ENCODE data around the gene DIPK1A.

DIPK1A gene

GRCh38 chr1:92907949-92908684 is 53.1 kb downstream of the DIPK1A start:
- Histone ChIP-seq H3K4me1 (ENCODE audit: control insufficient read depth, insufficient read depth, low read length) (no peaks in the 10 kb centered on the region; the same call in 1 of the 2 replicates), H3K4me3 (ENCODE audit: low read depth, low read length) (no peak overlapping the region), H3K9me3 (ENCODE audit: control insufficient read depth, insufficient read depth, low read depth, low read length) (no peaks in the 10 kb centered on the region), H3K27ac (ENCODE audit: extremely low read depth, low read depth, low read length) (no peak overlapping the region), H3K36me3 (ENCODE audit: control insufficient read depth in 2 of 2, insufficient read depth in 1 of 2, low read length in 2 of 2) (no peaks in the 10 kb centered on the region)
- ChIA-PET CTCF (interaction anchor here (0.7 to 4.0 kb wide), 3 partner anchors 49 to 85 kb away, joined by 3 to 19 read pairs (median 3); no protein-coding TSS in a partner anchor), POLR2A (no interaction called here)
- TF ChIP-seq PRDM1 (tag by site-specific recombination; IDR thresholded peaks at IDR 0.05) = peak; percentile 74
- TF ChIP-seq ZNF26 (tag by site-specific recombination; IDR thresholded peaks at IDR 0.05) = no peak
- TF ChIP-seq ZNF140 (tag by site-specific recombination; IDR thresholded peaks at IDR 0.05) = no peak
- TF ChIP-seq GFI1B (tag by site-specific recombination; IDR thresholded peaks at IDR 0.05) = no peak

DNA sequence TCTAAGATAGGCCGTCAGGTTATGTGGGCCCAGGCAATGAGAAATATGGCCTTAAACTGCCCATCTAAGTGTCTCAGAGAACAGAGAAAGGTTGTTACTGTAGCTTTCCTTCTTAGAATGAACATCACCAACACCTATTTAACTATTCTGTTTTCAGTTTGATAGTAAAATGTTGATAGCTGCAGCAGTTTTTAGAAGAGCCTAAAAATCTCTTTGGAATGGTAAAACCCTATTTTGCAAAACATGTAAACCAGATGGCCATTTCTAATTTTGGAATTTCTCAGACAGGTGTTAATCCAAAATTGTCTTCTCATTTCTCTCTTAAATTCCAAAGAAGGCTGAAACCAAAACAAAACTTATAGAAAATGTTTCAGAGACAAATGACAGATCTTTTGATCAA is 57.5 kb downstream of the DIPK1A start:
- ChIA-PET POLR2A (no interaction called here), CTCF (interaction anchor here (0.7 to 1.4 kb wide), 2 partner anchors 31 to 44 kb away, joined by 3 to 4 read pairs (median 3); no protein-coding TSS in a partner anchor)
- Histone ChIP-seq H3K4me3 (ENCODE audit: low read depth, low read length) (no peak overlapping the region), H3K9me3 (ENCODE audit: control insufficient read depth, insufficient read depth, low read depth, low read length) (no peaks in the 10 kb centered on the region; the same call in 1 of the 2 replicates), H3K4me1 (ENCODE audit: control insufficient read depth, insufficient read depth, low read length) (no peaks in the 10 kb centered on the region), H3K27ac (ENCODE audit: extremely low read depth, low read depth, low read length) (no peak overlapping the region), H3K36me3 (ENCODE audit: control insufficient read depth in 2 of 2, insufficient read depth in 1 of 2, low read length in 2 of 2) (no peaks in the 10 kb centered on the region)
- no peak for TF ChIP-seq ZNF324 (tag by site-specific recombination; IDR thresholded peaks at IDR 0.05)
- TF ChIP-seq, protein P1, sequence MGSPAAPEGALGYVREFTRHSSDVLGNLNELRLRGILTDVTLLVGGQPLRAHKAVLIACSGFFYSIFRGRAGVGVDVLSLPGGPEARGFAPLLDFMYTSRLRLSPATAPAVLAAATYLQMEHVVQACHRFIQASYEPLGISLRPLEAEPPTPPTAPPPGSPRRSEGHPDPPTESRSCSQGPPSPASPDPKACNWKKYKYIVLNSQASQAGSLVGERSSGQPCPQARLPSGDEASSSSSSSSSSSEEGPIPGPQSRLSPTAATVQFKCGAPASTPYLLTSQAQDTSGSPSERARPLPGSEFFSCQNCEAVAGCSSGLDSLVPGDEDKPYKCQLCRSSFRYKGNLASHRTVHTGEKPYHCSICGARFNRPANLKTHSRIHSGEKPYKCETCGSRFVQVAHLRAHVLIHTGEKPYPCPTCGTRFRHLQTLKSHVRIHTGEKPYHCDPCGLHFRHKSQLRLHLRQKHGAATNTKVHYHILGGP (tag by site-specific recombination; IDR thresholded peaks at IDR 0.05) = no peak
- no peak for TF ChIP-seq ZNF513 (tag by site-specific recombination; IDR thresholded peaks at IDR 0.05)
- TF ChIP-seq MYNN (tag by site-specific recombination; IDR thresholded peaks at IDR 0.05; ENCODE audit: borderline replicate concordance) = no peak
- TF ChIP-seq ZFP41 (tag by site-specific recombination; IDR thresholded peaks at IDR 0.05; ENCODE audit: borderline replicate concordance) = no peak
- TF ChIP-seq ZNF660 (tag by site-specific recombination; IDR thresholded peaks at IDR 0.05) = no peak
- no peak for TF ChIP-seq ZBTB8A (tag by site-specific recombination; IDR thresholded peaks at IDR 0.05)
- TF ChIP-seq ZBTB7A (tag by site-specific recombination; IDR thresholded peaks at IDR 0.05; ENCODE audit: low read depth) = no peak
- TF ChIP-seq TCF7L2 (IDR thresholded peaks at IDR 0.05; ENCODE audit: borderline replicate concordance, low read depth, low read length) = no peak

GRCh38 chr1:92902406-92902744 is 58.9 kb downstream of the DIPK1A start:
- Histone ChIP-seq H3K9me3 (ENCODE audit: control insufficient read depth, insufficient read depth, low read depth, low read length) (no peaks in the 10 kb centered on the region; the same call in 1 of the 2 replicates), H3K4me3 (ENCODE audit: low read depth, low read length) (no peak overlapping the region), H3K27ac (ENCODE audit: extremely low read depth, low read depth, low read length) (no peak overlapping the region), H3K4me1 (ENCODE audit: control insufficient read depth, insufficient read depth, low read length) (no peaks in the 10 kb centered on the region), H3K36me3 (ENCODE audit: control insufficient read depth in 2 of 2, insufficient read depth in 1 of 2, low read length in 2 of 2) (no peaks in the 10 kb centered on the region)
- CTCF ChIA-PET = interaction anchor here (1.4 kb wide), 1 partner anchor 43 kb away, joined by 4 read pairs; no protein-coding TSS in a partner anchor
- TF ChIP-seq ZNF211 (tag by site-specific recombination; IDR thresholded peaks at IDR 0.05; ENCODE audit: low read depth) = no peak
- no peak for TF ChIP-seq KLF8 (tag by site-specific recombination; IDR thresholded peaks at IDR 0.05)
- TF ChIP-seq ZNF501 (tag by site-specific recombination; IDR thresholded peaks at IDR 0.05) = no peak
- TF ChIP-seq ZNF785 (tag by site-specific recombination; IDR thresholded peaks at IDR 0.05) = no peak
- TF ChIP-seq ZNF544 (tag by site-specific recombination; IDR thresholded peaks at IDR 0.05) = no peak
- TF ChIP-seq ZNF76 (tag by site-specific recombination; IDR thresholded peaks at IDR 0.05; ENCODE audit: borderline replicate concordance, low read depth) = no peak
- no peak for TF ChIP-seq ZNF48 (tag by site-specific recombination; IDR thresholded peaks at IDR 0.05)
- TF ChIP-seq ZSCAN23 (tag by site-specific recombination; IDR thresholded peaks at IDR 0.05) = no peak
- POLR2A ChIA-PET = no interaction called here

All from HEK293 (cell line).